ENCODE data around the gene PPP1R12B. TPM values are rescaled to one million over a fixed set of nuclear protein-coding genes. Genes with fewer than 3 reads are reported as not detected.
"Not testable (repeated sequence)": the region's sequence is repeated elsewhere in the genome, so short reads cannot be mapped to it uniquely, and the experiment has no call there.

Gene PPP1R12B
- total RNA-seq, 1 donor from 2014 or later, result 14.6 TPM

- no peak for DNase-seq (ENCODE audit: low spot score)
- ATAC-seq, result no peak
Observed at GRCh38 chr1:202438393-202439174, 90.1 kb downstream of the PPP1R12B start.

- DNase-seq (ENCODE audit: low spot score) (no peak), ATAC-seq (no peak)
Observed at GRCh38 chr1:202439308-202439707, 90.8 kb downstream of the PPP1R12B start.

- not testable (repeated sequence) for ATAC-seq; DNase-seq (ENCODE audit: low spot score)
Observed at GRCh38 chr1:202448140-202448539, 99.6 kb downstream of the PPP1R12B start.

- ATAC-seq; DNase-seq (ENCODE audit: low spot score): not testable (repeated sequence)
Observed at GRCh38 chr1:202451641-202452040, 103.1 kb downstream of the PPP1R12B start.

- no peak for ATAC-seq
- no peak for DNase-seq (ENCODE audit: low spot score)
Observed at GRCh38 chr1:202452508-202452907, 104.0 kb downstream of the PPP1R12B start.

- not testable (repeated sequence) for DNase-seq (ENCODE audit: low spot score); ATAC-seq
Observed at GRCh38 chr1:202456372-202457169, 108.1 kb downstream of the PPP1R12B start.

GRCh38 chr1:202458651-202459050 is 110.2 kb downstream of the PPP1R12B start:
- not testable (repeated sequence) for DNase-seq (ENCODE audit: low spot score)

GRCh38 chr1:202459470-202460142 is 111.1 kb downstream of the PPP1R12B start:
- ATAC-seq, result peak; percentile 49
- DNase-seq (ENCODE audit: low spot score), result not testable (repeated sequence)

More at GRCh38 chr1:202458651-202459050, 110.2 kb downstream of the PPP1R12B start:
- not testable (repeated sequence) for ATAC-seq

- ATAC-seq; DNase-seq (ENCODE audit: low spot score): not testable (repeated sequence)
Observed at GRCh38 chr1:202460143-202460495, 111.6 kb downstream of the PPP1R12B start.

- DNase-seq (ENCODE audit: low spot score) (no peak), ATAC-seq (no peak)
Observed at GRCh38 chr1:202462342-202463076, 114.0 kb downstream of the PPP1R12B start.

GRCh38 chr1:202464153-202464742 is 115.7 kb downstream of the PPP1R12B start:
- ATAC-seq, result peak; percentile 83
- not testable (repeated sequence) for DNase-seq (ENCODE audit: low spot score)

- DNase-seq (ENCODE audit: low spot score), result not testable (repeated sequence)
- ATAC-seq, result peak; percentile 86
Observed at GRCh38 chr1:202465644-202466270, 117.3 kb downstream of the PPP1R12B start.

- not testable (repeated sequence) for ATAC-seq; DNase-seq (ENCODE audit: low spot score)
Observed at GRCh38 chr1:202466339-202466738, 117.8 kb downstream of the PPP1R12B start.

GRCh38 chr1:202467381-202467780 is 118.9 kb downstream of the PPP1R12B start:
- DNase-seq (ENCODE audit: low spot score); ATAC-seq: not testable (repeated sequence)

- ATAC-seq; DNase-seq (ENCODE audit: low spot score): not testable (repeated sequence)
Observed at GRCh38 chr1:202468695-202469094, 120.2 kb downstream of the PPP1R12B start.

- ATAC-seq; DNase-seq (ENCODE audit: low spot score): not testable (repeated sequence)
Observed at GRCh38 chr1:202469123-202469522, 120.6 kb downstream of the PPP1R12B start.

- ATAC-seq (no peak), DNase-seq (ENCODE audit: low spot score) (no peak)
Observed at GRCh38 chr1:202471246-202471645, 122.7 kb downstream of the PPP1R12B start.

GRCh38 chr1:202472347-202473124 is 124.0 kb downstream of the PPP1R12B start:
- not testable (repeated sequence) for DNase-seq (ENCODE audit: low spot score); ATAC-seq
